GM12801 (cell line): ENCODE results near the gene PAN3.

Source experiments
- TF ChIP-seq, protein P1 (sequence below): IDR thresholded peaks from one replicate; pipeline ENCODE4 v1.5.1; 2011; ENCODE audit warnings: control low read depth; ENCODE audit not compliant: insufficient read length; ENCODE audit errors: extremely low read depth

The PAN3 gene

DNA sequence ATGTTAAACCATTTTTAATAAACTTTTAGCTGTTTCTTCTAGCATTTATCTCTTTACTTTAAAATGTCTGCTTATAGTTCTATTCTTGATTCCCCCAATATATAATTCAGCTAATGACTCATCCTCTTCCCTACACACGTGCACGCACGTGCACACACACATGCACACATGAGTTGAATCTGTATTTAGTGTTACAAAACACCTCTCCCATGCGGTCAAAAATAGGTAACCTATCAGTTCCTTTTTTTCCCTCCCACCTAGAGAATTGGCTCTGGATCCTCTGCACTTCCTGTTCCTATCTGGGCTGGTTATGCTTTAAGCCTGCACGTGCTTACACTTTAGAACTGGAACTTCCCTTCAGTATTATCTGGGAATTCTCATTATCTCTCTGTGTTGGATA is 144.1 kb downstream of the PAN3 start:
- TF ChIP-seq, protein P1, sequence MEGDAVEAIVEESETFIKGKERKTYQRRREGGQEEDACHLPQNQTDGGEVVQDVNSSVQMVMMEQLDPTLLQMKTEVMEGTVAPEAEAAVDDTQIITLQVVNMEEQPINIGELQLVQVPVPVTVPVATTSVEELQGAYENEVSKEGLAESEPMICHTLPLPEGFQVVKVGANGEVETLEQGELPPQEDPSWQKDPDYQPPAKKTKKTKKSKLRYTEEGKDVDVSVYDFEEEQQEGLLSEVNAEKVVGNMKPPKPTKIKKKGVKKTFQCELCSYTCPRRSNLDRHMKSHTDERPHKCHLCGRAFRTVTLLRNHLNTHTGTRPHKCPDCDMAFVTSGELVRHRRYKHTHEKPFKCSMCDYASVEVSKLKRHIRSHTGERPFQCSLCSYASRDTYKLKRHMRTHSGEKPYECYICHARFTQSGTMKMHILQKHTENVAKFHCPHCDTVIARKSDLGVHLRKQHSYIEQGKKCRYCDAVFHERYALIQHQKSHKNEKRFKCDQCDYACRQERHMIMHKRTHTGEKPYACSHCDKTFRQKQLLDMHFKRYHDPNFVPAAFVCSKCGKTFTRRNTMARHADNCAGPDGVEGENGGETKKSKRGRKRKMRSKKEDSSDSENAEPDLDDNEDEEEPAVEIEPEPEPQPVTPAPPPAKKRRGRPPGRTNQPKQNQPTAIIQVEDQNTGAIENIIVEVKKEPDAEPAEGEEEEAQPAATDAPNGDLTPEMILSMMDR = no peak

DNA sequence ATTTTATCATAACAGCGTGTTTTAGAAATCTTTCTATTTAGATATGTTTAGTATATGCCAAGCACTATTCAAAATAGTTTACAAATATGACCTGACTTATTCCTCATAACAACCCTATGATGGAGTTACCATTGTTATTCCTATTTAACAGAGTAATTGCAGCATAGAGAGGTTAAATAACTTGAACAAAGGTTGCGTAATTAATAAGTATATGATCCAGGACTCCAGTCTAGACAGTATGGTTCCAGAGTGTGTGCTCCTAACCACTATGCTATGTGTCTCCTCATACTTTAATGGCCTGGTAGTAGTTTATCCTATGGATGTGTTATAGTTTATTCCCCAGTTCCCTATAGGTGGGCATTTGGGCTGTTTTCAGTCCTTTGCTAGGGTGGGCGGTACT is 145.3 kb downstream of the PAN3 start:
- TF ChIP-seq, protein P1 = no peak

DNA sequence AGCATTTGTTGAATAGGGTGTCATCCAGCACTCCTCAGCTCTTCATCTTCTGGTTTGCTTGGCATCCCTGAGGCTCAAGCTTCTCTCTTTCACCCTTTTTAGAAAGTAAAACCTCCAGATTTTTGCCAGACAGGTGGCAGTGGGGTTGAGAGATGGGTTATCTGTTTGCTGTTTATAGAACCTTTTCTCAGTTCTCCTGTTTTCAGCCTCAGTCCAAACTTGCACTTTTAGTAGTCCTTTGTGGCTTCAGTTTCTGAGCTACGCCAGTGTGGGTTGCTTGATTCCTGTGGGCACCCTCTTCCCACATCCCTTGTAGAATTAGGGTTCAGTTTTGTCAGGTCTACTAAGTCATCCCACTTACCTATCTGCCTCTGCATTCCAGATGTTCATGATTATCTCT is 147.9 kb downstream of the PAN3 start:
- TF ChIP-seq, protein P1 = no peak

DNA sequence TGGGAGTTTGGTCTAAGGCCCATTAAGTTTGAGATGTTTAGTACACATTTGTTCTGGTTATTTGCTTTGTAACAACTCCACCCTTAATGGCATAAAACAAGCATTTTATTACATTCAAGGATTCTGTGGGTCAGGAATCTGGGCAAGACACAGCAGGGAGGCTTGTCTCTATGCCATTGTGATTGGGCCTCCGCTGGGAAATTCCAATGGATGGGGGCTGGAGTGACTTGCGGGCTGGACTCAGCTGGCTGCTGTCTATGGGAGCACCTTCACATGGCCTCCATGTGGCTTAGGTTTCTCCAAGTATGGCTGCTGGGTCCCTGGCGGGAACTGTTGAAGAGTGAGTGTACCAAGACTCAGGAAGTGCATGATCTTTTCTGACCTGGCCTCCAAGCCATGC is 159.0 kb downstream of the PAN3 start:
- TF ChIP-seq, protein P1 = no peak

DNA sequence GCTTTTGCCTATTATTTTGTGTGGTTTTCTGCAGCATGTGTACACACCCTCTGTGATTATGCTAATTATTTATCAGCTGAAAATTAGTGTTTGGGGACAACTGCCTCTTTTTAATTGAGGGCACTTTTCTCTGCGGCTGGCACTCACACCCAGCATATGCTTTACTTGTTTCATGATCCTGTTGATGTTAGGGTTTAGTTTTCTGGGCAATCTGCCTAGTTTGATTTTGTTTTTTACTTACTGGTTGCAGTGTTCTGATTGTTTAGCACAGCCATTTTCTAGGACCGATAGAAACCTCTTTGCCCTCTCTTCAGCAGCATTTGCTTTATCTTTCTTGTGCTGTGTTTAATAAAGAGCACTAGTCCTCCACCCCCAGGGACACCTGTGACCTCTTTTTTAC is 161.6 kb downstream of the PAN3 start:
- TF ChIP-seq, protein P1 = no peak

DNA sequence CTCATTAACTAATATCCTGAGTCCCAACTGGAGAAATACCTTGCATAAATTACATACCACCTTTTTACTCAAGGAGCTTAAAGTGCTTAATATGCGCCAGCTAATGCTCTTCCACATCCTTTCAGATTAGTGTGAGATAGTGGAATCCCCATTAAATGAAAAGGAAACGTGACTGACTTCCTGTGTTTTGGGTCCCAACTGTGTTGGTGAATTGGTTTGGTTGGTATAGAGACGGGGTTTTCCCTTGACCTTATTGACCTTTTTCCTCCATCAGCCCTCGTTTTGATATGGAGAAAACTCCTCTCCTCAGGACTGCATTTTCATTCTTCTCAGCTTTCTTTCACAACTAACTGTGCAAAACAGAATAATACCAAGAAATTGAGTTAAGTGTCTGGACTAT is 163.5 kb downstream of the PAN3 start:
- TF ChIP-seq, protein P1 = no peak

DNA sequence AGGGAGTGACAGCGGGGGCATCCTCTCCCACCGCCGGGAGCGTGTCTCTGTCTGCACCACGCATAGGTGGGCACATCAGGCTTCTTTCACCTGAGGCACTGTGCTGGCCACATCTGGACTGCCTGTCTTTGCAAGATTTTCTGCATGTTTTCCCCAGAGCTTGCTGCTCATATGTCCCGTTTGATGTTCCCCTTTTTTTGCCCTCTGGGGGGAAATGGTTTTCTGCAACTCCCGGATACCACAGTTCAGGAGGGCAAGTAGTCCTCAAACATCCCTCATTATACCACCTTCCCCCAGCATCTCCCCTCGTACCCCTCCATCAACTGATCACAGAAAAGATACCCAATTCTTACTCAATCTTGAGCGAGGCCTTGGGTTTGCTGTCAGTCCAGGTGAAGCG is 168.0 kb downstream of the PAN3 start:
- TF ChIP-seq, protein P1 = no peak

DNA sequence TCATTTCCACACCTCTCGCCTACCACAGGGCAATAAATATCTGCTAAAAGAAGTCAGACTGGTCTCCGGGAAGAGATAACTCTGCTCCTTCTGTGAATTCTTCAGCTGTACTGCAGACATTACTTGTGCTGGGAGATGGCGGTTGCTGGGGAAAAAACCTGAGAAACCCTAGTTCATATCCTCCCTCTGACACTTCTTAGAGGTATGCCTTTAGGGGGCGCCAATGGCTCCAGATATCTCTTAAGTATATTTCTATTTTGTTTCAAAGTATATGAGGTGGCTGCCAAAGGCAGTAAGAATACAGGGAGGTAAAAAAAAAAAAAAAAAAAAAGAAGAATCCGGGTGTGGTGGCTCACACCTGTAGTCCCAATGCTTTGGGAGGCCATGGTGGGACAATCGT is 175.2 kb downstream of the PAN3 start:
- TF ChIP-seq, protein P1 = no peak
